OCI-LY7 (cell line): ENCODE measurements around the gene CLEC18C.
"Not testable (repeated sequence)": the region's sequence is repeated elsewhere in the genome, so short reads cannot be mapped to it uniquely, and the experiment has no call there.

Source experiments
- CTCF ChIP-seq: fragments of 200-600 bp; sonication (generic); conservative IDR thresholded peaks from 2 replicates; pipeline ENCODE4 v1.5.1; 2014; ENCODE audit warnings: mild to moderate bottlenecking, antibody characterized with exemption, low read length, moderate library complexity, mixed read lengths
- EZH2phosphoT487 ChIP-seq: fragments of 200-600 bp; sonication (generic); IDR thresholded peaks from 2 replicates; pipeline ENCODE4 v1.6.1; 2018; ENCODE audit warnings: low read depth, borderline replicate concordance, mild to moderate bottlenecking, mixed run types, antibody characterized with exemption, low read length, moderate library complexity, mixed read lengths

DNA sequence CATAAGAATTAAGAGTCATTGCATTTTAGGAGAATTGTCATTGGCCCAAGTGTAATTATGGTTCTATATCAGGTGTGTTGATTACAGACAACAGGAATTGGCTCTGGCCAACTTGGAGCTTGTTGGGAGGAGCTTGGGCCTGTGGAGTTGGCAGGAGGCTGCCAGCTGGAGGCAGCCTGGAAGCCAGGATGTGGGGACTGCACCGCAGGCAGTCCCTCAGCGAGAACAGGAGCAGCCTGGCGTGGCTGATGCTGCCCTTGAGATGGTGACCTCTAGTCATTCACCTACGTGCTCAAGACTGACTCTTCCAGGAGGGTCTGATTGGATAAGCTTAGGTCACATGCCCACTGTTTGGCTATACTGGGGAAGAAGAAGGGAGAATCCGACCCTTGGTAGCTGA lies 45.9 kb upstream of the CLEC18C start:
- not testable (repeated sequence) for TF ChIP-seq CTCF, EZH2phosphoT487
